ENCODE results near the gene PRPF39.

- TF ChIP-seq CTCF (IDR thresholded peaks at IDR 0.05; ENCODE audit: poor library complexity, severe bottlenecking) (no peak), REST (IDR thresholded peaks at IDR 0.05; ENCODE audit: borderline replicate concordance) (no peak), TAF1 (IDR thresholded peaks at IDR 0.05; ENCODE audit: low read depth) (no peak), POLR2AphosphoS5 (IDR thresholded peaks at IDR 0.05) (no peak), EP300 (conservative IDR thresholded peaks at IDR 0.05; ENCODE audit: poor library complexity, severe bottlenecking) (no peak), MXI1 (conservative IDR thresholded peaks at IDR 0.05; ENCODE audit: poor library complexity, severe bottlenecking) (no peak), EZH2 (IDR thresholded peaks at IDR 0.05; ENCODE audit: borderline replicate concordance, insufficient read depth, low read length, poor library complexity, severe bottlenecking) (no peak)
Measured at GRCh38 chr14:45066667-45067066, 17.2 kb upstream of the PRPF39 start.

All from neural cell (in vitro differentiated cells).